H4 (cell line): ENCODE results near the gene POLR1F. TPM values are rescaled to one million over a fixed set of nuclear protein-coding genes. Genes with fewer than 3 reads are reported as not detected.
A peak's percentile ranks its signal among the peaks of the same experiment; 100 is the strongest.

Source experiments
- DNase-seq: peaks from one replicate; pipeline ENCODE4 v3.0.0-alpha.2; 2015; ENCODE audit warnings: low spot score
- total RNA-seq: library from RNA; depleted of rRNA; stranded (reverse); fragments of >200 nt; shearing (Covaris generic); gene quantifications from 2 replicates; pipeline ENCODE4 v1.2.3, GENCODE V29; 2014; rRNA removed

The POLR1F gene
- total RNA-seq, 1 experiment from 2014 or later: 74.3 TPM

- no peak for DNase-seq
Measured at GRCh38 chr7:19675816-19676215, 33.0 kb downstream of the POLR1F start.

- peak; percentile 49 for DNase-seq
Measured at GRCh38 chr7:19674266-19674960, 34.4 kb downstream of the POLR1F start.

GRCh38 chr7:19670806-19671205 lies 38.0 kb downstream of the POLR1F start:
- DNase-seq: no peak

GRCh38 chr7:19665399-19666008 lies 43.3 kb downstream of the POLR1F start:
- DNase-seq: peak; percentile 74

GRCh38 chr7:19663816-19664462 lies 44.9 kb downstream of the POLR1F start:
- DNase-seq: peak; percentile 45

GRCh38 chr7:19648791-19649190 lies 60.0 kb downstream of the POLR1F start:
- DNase-seq: no peak

Other genes with a start within 250 kb of the POLR1F start
- not detected in 2 replicates for gene TMEM196, start 64.6 kb upstream of the POLR1F start, total RNA-seq